SJSA1 (cell line): ENCODE measurements around the gene PGLYRP4. TPM values are rescaled to one million over a fixed set of nuclear protein-coding genes. Genes with fewer than 3 reads are reported as not detected.

Source experiments
- DNase-seq, 2 experiments: peaks; one replicate each; pipeline ENCODE4 v3.0.0-alpha.2; 2015 to 2020; ENCODE audit warnings: low spot score in 2 of 2, low read depth in 1 of 2
- H3K27ac ChIP-seq: fragments of 250-450 bp; sonication (Bioruptor Pico); 2 replicates; pipeline ENCODE4 v1.5.1; 2020; ENCODE audit warnings: mild to moderate bottlenecking, moderate library complexity
- H3K27me3 ChIP-seq: fragments of 250-450 bp; sonication (Bioruptor Pico); replicated peaks from 2 replicates; pipeline ENCODE4 v1.5.1; 2020; ENCODE audit warnings: mild to moderate bottlenecking, moderate library complexity
- H3K36me3 ChIP-seq: fragments of 250-450 bp; sonication (Bioruptor Pico); 2 replicates; pipeline ENCODE4 v1.5.1; 2020; ENCODE audit warnings: mild to moderate bottlenecking
- H3K4me1 ChIP-seq: fragments of 250-450 bp; sonication (Bioruptor Pico); replicated peaks from 2 replicates; pipeline ENCODE4 v1.6.1; 2021; ENCODE audit warnings: mild to moderate bottlenecking
- H3K4me3 ChIP-seq: fragments of 250-450 bp; sonication (Bioruptor Pico); 2 replicates; pipeline ENCODE4 v1.5.1; 2020; ENCODE audit warnings: mild to moderate bottlenecking
- H3K9me3 ChIP-seq: fragments of 250-450 bp; sonication (Bioruptor Pico); replicated peaks from 2 replicates; pipeline ENCODE4 v1.5.1; 2020; ENCODE audit warnings: mild to moderate bottlenecking
- total RNA-seq: library from RNA; depleted of rRNA; stranded (reverse); fragments of >200 nt; shearing (Covaris generic); gene quantifications from 2 replicates; pipeline ENCODE4 v1.2.3, GENCODE V29; 2014

The PGLYRP4 gene
- total RNA-seq, 1 experiment from 2014 or later = not detected

- H3K27ac ChIP-seq = no peak overlapping the region
- H3K27me3 ChIP-seq = peaks cover 34% of the 10 kb centered on the region
- H3K9me3 ChIP-seq = no peaks in the 10 kb centered on the region
- H3K4me1 ChIP-seq = no peaks in the 10 kb centered on the region
- no peak overlapping the region for H3K4me3 ChIP-seq
- no peaks in the 10 kb centered on the region for H3K36me3 ChIP-seq
- no peak for DNase-seq
These were observed 2.4 kb downstream of the PGLYRP4 start for GRCh38 chr1:153346077-153346723.

- H3K4me1 ChIP-seq = no peaks in the 10 kb centered on the region
- DNase-seq = no peak
- no peaks in the 10 kb centered on the region for H3K36me3 ChIP-seq
- no peak overlapping the region for H3K27ac ChIP-seq
- H3K4me3 ChIP-seq = no peak overlapping the region
- peaks cover 29% of the 10 kb centered on the region for H3K27me3 ChIP-seq
- no peaks in the 10 kb centered on the region for H3K9me3 ChIP-seq
These were observed 3.2 kb downstream of the PGLYRP4 start for GRCh38 chr1:153345187-153346076.

- Histone ChIP-seq H3K9me3 (no peaks in the 10 kb centered on the region; the same call in 1 of the 2 replicates), H3K4me3 (no peak overlapping the region), H3K4me1 (no peaks in the 10 kb centered on the region), H3K36me3 (no peaks in the 10 kb centered on the region), H3K27ac (no peak overlapping the region), H3K27me3 (peaks cover 23% of the 10 kb centered on the region)
- no peak for DNase-seq
These were observed 4.0 kb downstream of the PGLYRP4 start for GRCh38 chr1:153344718-153345025.

DNA sequence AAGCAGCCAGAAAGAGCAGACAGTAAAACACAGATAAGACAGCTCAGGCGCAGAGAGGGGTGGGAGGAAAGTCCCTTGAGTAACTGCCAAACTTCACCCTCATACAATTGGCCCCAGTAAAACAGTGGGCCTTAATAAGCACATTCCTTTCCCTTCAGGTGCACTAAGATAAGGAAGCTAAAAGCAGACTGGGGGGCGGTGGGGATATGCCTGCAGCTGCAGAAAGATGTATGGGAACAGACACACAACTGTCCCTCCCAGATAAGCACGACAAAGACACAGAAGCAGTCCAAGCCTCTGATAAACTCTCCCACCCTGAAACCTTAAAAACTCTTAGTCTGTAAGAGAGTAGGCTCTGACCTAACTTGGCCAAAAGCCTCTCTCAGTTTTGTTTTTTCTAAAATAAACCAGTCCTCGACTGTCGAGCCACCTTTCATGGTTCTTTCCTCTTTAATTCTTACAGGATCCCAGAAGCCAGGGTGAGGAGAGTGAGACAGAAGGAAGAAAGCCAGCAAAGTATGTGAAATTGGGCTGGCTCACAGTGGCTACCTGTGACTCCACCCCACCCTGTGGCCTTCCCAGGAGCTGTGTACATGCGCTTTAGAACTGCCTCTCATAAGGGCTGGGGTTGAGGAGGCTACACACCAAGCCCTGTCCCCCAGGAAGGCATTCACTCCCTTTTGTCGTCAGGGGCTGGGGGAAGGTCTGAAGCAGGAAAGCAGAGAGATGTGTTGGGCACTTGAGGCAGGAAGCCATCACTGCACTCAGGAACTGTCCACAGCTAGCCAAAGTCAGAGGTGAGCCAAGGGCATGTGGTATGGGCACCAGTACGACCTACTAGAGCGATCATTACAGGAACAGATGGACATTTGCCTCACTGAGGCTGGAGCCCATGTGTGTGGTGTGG is 4.6 kb downstream of the PGLYRP4 start:
- Histone ChIP-seq H3K27me3 (peaks cover 17% of the 10 kb centered on the region), H3K36me3 (no peaks in the 10 kb centered on the region), H3K27ac (no peak overlapping the region), H3K4me3 (no peak overlapping the region), H3K9me3 (no peaks in the 10 kb centered on the region; the same call in 1 of the 2 replicates), H3K4me1 (no peaks in the 10 kb centered on the region)
- DNase-seq = no peak

- H3K36me3 ChIP-seq = no peaks in the 10 kb centered on the region
- no peaks in the 10 kb centered on the region; the same call in 1 of the 2 replicates for H3K9me3 ChIP-seq
- H3K27ac ChIP-seq = no peak overlapping the region
- no peak for DNase-seq
- H3K27me3 ChIP-seq = peaks cover 14% of the 10 kb centered on the region
- H3K4me3 ChIP-seq = no peak overlapping the region
- no peaks in the 10 kb centered on the region for H3K4me1 ChIP-seq
These were observed 5.5 kb downstream of the PGLYRP4 start for GRCh38 chr1:153343040-153343681.

- no peaks in the 10 kb centered on the region for H3K4me1 ChIP-seq
- H3K9me3 ChIP-seq = no peaks in the 10 kb centered on the region; the same call in 1 of the 2 replicates
- H3K4me3 ChIP-seq = no peak overlapping the region
- peaks cover 9% of the 10 kb centered on the region for H3K27me3 ChIP-seq
- H3K27ac ChIP-seq = no peak overlapping the region
- H3K36me3 ChIP-seq = no peaks in the 10 kb centered on the region
- DNase-seq = no peak
These were observed 6.5 kb downstream of the PGLYRP4 start for GRCh38 chr1:153342178-153342577.

- Histone ChIP-seq H3K27me3 (peaks cover 3% of the 10 kb centered on the region), H3K9me3 (no peaks in the 10 kb centered on the region; the same call in 1 of the 2 replicates), H3K27ac (no peak overlapping the region), H3K36me3 (no peaks in the 10 kb centered on the region), H3K4me3 (no peak overlapping the region), H3K4me1 (no peaks in the 10 kb centered on the region)
- no peak for DNase-seq
These were observed 7.2 kb downstream of the PGLYRP4 start for GRCh38 chr1:153341431-153341934.

DNA sequence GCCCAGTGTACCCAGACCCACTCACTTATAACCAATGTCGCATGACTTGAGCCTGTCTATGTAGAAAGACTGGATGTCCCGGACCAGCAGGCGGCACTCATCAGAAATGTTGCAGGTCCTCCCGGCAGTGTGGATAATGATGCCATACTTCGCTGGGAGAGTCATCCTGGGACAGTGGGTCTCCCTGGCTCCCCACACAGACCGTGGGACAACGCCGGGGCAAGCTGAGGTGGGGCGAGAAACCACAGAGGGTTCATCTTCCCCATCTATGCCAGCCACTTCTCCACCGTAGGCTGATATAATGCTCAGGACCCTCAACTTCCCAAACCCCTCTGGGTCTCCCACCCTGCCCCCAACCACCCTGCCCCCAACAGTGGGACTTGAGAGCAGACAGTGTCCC is 8.3 kb downstream of the PGLYRP4 start:
- Histone ChIP-seq H3K4me1 (no peaks in the 10 kb centered on the region), H3K27ac (no peak overlapping the region), H3K27me3 (0 out of 2 replicates have a peak, but pooled peaks cover 2% of the 10 kb centered on the region), H3K36me3 (no peaks in the 10 kb centered on the region), H3K9me3 (no peaks in the 10 kb centered on the region; the same call in 1 of the 2 replicates), H3K4me3 (no peak overlapping the region)
- no peak for DNase-seq

DNA sequence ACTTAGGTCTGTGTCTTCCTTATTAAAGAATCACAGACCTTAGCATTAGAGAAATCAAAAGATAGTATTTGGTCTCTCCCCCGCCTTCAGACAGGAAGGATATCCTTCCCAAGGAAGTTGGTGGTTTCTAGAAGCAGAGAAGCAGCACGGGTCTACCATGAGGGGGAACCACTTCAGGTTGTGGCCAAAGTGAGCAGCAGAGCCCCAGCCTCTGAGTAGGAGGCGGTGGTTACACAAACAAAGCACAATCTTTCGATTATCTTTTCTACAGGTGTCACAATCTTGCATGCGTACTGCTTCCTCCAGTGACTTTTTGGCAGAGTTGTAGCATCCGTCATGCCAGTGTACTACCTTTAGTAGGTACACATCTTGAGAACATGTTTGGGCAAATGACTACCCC is 8.8 kb downstream of the PGLYRP4 start:
- Histone ChIP-seq H3K27me3 (0 out of 2 replicates have a peak, but pooled peaks cover 2% of the 10 kb centered on the region), H3K36me3 (no peaks in the 10 kb centered on the region), H3K4me3 (no peak overlapping the region), H3K4me1 (no peaks in the 10 kb centered on the region), H3K9me3 (no peaks in the 10 kb centered on the region; the same call in 1 of the 2 replicates), H3K27ac (no peak overlapping the region)
- no peak for DNase-seq

DNA sequence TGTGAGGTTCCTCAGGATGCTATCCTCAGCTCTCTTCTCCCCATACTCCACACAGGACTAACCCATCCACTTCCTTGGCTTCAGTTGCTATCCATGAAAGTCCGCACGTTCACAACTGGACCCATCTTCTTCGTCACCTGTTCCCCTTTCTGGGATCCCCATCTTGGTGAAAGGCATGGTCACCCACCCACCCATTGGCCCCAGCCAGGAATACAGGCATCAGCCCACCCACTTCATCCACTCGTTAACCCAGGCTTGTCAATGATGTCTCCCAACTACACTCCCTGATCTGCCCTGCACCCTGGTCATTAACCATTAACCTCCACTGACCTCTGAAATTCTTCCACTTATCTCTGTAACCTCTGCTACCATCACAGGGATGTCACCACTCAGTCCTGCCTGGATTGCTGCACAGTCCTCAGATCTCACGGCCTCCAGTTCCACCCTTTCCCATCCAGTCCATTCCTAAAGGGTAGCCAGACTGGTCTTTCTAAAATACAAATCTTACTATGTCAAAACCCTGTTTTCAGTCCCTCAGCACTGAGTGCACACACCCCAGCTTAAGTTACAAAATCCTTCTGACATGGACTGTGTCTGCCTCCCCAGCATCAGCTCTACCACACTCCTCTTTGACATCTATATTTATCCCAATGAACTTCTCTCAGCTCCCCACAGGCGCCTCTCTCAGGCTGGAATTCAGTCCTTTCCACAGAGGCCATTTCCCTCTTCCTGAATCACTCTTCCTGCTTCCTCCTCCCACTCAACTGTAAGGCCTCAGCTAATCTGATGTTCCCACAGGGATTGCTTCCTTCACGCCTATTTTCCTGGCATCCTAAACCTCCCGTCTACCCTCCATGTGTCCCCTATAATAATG is 10.4 kb downstream of the PGLYRP4 start:
- Histone ChIP-seq H3K4me1 (no peaks in the 10 kb centered on the region), H3K27ac (no peak overlapping the region), H3K36me3 (no peaks in the 10 kb centered on the region), H3K4me3 (no peak overlapping the region), H3K9me3 (no peaks in the 10 kb centered on the region; the same call in 1 of the 2 replicates), H3K27me3 (no peaks in the 10 kb centered on the region)
- DNase-seq = no peak

- Histone ChIP-seq H3K36me3 (no peaks in the 10 kb centered on the region), H3K27me3 (no peaks in the 10 kb centered on the region; the same call in 1 of the 2 replicates), H3K4me1 (no peaks in the 10 kb centered on the region), H3K27ac (no peak overlapping the region), H3K4me3 (no peak overlapping the region), H3K9me3 (no peaks in the 10 kb centered on the region; the same call in 1 of the 2 replicates)
- no peak for DNase-seq
These were observed 12.0 kb downstream of the PGLYRP4 start for GRCh38 chr1:153336650-153337049.

GRCh38 chr1:153333902-153334301 is 14.7 kb downstream of the PGLYRP4 start:
- no peaks in the 10 kb centered on the region for H3K36me3 ChIP-seq
- H3K9me3 ChIP-seq = no peaks in the 10 kb centered on the region
- no peak for DNase-seq
- H3K27ac ChIP-seq = no peak overlapping the region
- no peaks in the 10 kb centered on the region; the same call in 1 of the 2 replicates for H3K27me3 ChIP-seq
- H3K4me1 ChIP-seq = no peaks in the 10 kb centered on the region
- no peak overlapping the region for H3K4me3 ChIP-seq
